ENCODE data around the gene ARID2.

GRCh38 chr12:45703942-45704341 is 25.6 kb upstream of the ARID2 start:
- TF ChIP-seq CTCF (IDR thresholded peaks at IDR 0.05) (no peak), POLR2A (IDR thresholded peaks at IDR 0.05) (no peak)

Data from right lobe of liver (tissue), 4 donors.